Ishikawa (cell line): Measurements from ENCODE around the gene SPRED2.

Experiments
- CEBPB ChIP-seq: IDR thresholded peaks from 2 replicates; pipeline ENCODE4 v1.6.1; 2012
- CREB1 ChIP-seq: IDR thresholded peaks from 2 replicates; pipeline ENCODE4 v1.6.1; 2012; ENCODE audit warnings: low read depth
- EGR1 ChIP-seq: IDR thresholded peaks from 2 replicates; pipeline ENCODE4 v1.6.1; 2012
- EP300 ChIP-seq: IDR thresholded peaks from 2 replicates; pipeline ENCODE4 v1.6.1; 2012; ENCODE audit warnings: borderline replicate concordance
- FOXM1 ChIP-seq: IDR thresholded peaks from 2 replicates; pipeline ENCODE4 v1.6.1; 2012; ENCODE audit warnings: low read depth, borderline replicate concordance
- NFIC ChIP-seq: IDR thresholded peaks from 2 replicates; pipeline ENCODE4 v1.6.1; 2012
- RAD21 ChIP-seq: IDR thresholded peaks from 2 replicates; pipeline ENCODE4 v1.6.1; 2012; ENCODE audit warnings: low read depth
- TAF1 ChIP-seq: IDR thresholded peaks from 2 replicates; pipeline ENCODE4 v1.6.1; 2012; ENCODE audit warnings: low read depth, mild to moderate bottlenecking
- TCF12 ChIP-seq: IDR thresholded peaks from 2 replicates; pipeline ENCODE4 v1.6.1; 2012; ENCODE audit warnings: low read depth
- TEAD4 ChIP-seq: IDR thresholded peaks from 2 replicates; pipeline ENCODE4 v1.6.1; 2012
- USF1 ChIP-seq: IDR thresholded peaks from 2 replicates; pipeline ENCODE4 v1.6.1; 2012
- YY1 ChIP-seq: IDR thresholded peaks from 2 replicates; pipeline ENCODE4 v1.6.1; 2012; ENCODE audit warnings: low read depth
- ZBTB7A ChIP-seq: IDR thresholded peaks from 2 replicates; pipeline ENCODE4 v1.6.1; 2012; ENCODE audit warnings: low read depth
- TF ChIP-seq, protein P1 (sequence below): IDR thresholded peaks from 2 replicates; pipeline ENCODE4 v1.6.1; 2012
- TF ChIP-seq, protein P2 (sequence below): IDR thresholded peaks from 2 replicates; pipeline ENCODE4 v1.6.1; 2012; ENCODE audit warnings: low read depth, mild to moderate bottlenecking

The SPRED2 gene

DNA sequence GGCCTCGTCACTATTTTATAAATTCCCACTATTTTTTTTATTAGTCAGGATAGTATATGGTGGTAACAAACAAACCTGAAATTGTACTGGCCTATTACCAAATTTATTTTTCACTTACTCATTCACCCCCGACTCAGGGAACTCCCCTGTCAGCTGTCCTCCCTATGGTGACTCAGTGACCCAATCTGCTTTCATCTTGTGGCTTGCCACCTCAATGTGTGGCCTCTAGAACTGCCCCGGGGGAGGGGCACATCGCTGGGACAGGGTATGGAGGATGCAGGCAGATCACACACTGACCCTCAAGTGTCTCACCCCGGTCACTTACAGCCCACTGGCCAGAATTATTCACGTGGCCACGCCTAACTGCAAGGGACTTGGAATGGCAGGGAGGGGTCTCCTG is 133.2 kb downstream of the SPRED2 start:
- no peak for TF ChIP-seq ZBTB7A
- no peak for TF ChIP-seq FOXM1
- TF ChIP-seq USF1: no peak
- no peak for TF ChIP-seq RAD21
- no peak for TF ChIP-seq EP300
- no peak for TF ChIP-seq YY1
- no peak for TF ChIP-seq TEAD4
- no peak for TF ChIP-seq CREB1
- no peak for TF ChIP-seq NFIC
- no peak for TF ChIP-seq TCF12
- TF ChIP-seq, protein P1, sequence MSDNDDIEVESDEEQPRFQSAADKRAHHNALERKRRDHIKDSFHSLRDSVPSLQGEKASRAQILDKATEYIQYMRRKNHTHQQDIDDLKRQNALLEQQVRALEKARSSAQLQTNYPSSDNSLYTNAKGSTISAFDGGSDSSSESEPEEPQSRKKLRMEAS: no peak
- no peak for TF ChIP-seq EGR1
- TF ChIP-seq, protein P2, sequence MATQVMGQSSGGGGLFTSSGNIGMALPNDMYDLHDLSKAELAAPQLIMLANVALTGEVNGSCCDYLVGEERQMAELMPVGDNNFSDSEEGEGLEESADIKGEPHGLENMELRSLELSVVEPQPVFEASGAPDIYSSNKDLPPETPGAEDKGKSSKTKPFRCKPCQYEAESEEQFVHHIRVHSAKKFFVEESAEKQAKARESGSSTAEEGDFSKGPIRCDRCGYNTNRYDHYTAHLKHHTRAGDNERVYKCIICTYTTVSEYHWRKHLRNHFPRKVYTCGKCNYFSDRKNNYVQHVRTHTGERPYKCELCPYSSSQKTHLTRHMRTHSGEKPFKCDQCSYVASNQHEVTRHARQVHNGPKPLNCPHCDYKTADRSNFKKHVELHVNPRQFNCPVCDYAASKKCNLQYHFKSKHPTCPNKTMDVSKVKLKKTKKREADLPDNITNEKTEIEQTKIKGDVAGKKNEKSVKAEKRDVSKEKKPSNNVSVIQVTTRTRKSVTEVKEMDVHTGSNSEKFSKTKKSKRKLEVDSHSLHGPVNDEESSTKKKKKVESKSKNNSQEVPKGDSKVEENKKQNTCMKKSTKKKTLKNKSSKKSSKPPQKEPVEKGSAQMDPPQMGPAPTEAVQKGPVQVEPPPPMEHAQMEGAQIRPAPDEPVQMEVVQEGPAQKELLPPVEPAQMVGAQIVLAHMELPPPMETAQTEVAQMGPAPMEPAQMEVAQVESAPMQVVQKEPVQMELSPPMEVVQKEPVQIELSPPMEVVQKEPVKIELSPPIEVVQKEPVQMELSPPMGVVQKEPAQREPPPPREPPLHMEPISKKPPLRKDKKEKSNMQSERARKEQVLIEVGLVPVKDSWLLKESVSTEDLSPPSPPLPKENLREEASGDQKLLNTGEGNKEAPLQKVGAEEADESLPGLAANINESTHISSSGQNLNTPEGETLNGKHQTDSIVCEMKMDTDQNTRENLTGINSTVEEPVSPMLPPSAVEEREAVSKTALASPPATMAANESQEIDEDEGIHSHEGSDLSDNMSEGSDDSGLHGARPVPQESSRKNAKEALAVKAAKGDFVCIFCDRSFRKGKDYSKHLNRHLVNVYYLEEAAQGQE: no peak
- TF ChIP-seq CEBPB: no peak
- no peak for TF ChIP-seq TAF1

DNA sequence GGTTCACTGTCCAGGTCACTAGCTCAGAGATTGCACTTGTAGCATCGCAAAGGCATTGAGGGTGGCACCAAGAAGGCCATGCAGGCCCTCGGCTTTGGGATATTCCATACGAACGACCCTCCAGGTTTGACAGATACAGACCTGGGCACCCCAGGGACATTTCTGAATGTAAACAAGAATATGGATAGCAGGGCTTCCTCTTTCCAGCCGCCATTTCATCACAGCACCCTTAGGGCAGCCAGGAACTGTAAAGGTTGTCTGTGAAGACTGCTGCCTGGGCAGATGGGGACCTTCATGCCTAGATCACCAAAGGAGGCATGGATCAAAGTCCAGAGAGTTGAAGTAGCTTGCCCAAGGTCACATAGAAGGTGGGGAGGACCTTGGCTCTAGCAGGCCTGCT is 134.3 kb downstream of the SPRED2 start:
- no peak for TF ChIP-seq USF1
- no peak for TF ChIP-seq NFIC
- no peak for TF ChIP-seq EP300
- TF ChIP-seq EGR1: no peak
- TF ChIP-seq RAD21: no peak
- TF ChIP-seq FOXM1: no peak
- no peak for TF ChIP-seq ZBTB7A
- no peak for TF ChIP-seq YY1
- TF ChIP-seq TEAD4: no peak
- TF ChIP-seq CREB1: no peak
- TF ChIP-seq TCF12: no peak
- TF ChIP-seq CEBPB: no peak
- TF ChIP-seq, protein P2: no peak
- no peak for TF ChIP-seq TAF1
- TF ChIP-seq, protein P1: no peak

GRCh38 chr2:65297544-65297943 is 134.9 kb downstream of the SPRED2 start:
- TF ChIP-seq, protein P1: no peak
- no peak for TF ChIP-seq CEBPB
- no peak for TF ChIP-seq USF1
- no peak for TF ChIP-seq EP300

DNA sequence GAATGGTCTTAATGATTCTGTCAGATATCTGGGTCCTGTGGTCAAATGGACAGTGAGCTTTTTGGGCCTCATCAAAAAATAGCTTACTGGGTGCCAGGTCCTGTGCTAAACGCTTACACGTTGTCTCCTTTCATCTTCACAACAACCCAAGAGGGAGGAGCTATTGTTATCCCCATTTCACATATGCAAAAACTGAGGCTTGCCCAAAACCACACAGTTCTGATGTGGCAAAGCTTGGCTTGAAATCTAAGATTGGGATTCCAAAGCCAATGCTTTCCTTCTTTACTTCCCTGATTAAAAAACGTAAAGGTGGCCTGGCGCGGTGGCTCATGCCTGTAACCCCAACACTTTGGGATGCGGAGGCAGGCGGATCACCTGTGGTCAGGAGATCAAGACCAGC is 135.4 kb downstream of the SPRED2 start:
- no peak for TF ChIP-seq YY1
- TF ChIP-seq FOXM1: no peak
- TF ChIP-seq EGR1: no peak

GRCh38 chr2:65294701-65295100 is 137.7 kb downstream of the SPRED2 start:
- TF ChIP-seq USF1: no peak
- no peak for TF ChIP-seq ZBTB7A
- no peak for TF ChIP-seq FOXM1
- TF ChIP-seq YY1: no peak
- no peak for TF ChIP-seq TAF1
- TF ChIP-seq, protein P1: no peak
- TF ChIP-seq EP300: no peak
- no peak for TF ChIP-seq CEBPB
- no peak for TF ChIP-seq CREB1
- TF ChIP-seq, protein P2: no peak
- no peak for TF ChIP-seq EGR1
